Neuron (in vitro differentiated cells): ENCODE data around the gene GEMIN4.
"Not testable (repeated sequence)": the region's sequence is repeated elsewhere in the genome, so short reads cannot be mapped to it uniquely, and the experiment has no call there.

Experiments
- H2AFZ ChIP-seq: one replicate; pipeline ENCODE4 v1.6.1; 2013; ENCODE audit warnings: low read depth, mild to moderate bottlenecking, inconsistent platforms, low read length, moderate library complexity
- H3K27me3 ChIP-seq: one replicate; pipeline ENCODE4 v1.6.1; 2013; ENCODE audit warnings: low read length; ENCODE audit not compliant: insufficient read depth
- H3K36me3 ChIP-seq: one replicate; pipeline ENCODE4 v1.6.1; 2013; ENCODE audit warnings: low read length; ENCODE audit not compliant: insufficient read depth
- H3K4me1 ChIP-seq: one replicate; pipeline ENCODE4 v1.6.1; 2013; ENCODE audit warnings: low read length; ENCODE audit not compliant: insufficient read depth
- H3K4me3 ChIP-seq: 2 replicates; pipeline ENCODE4 v1.5.1; 2013; ENCODE audit warnings: mild to moderate bottlenecking, low read length, moderate library complexity
- H3K9me3 ChIP-seq: one replicate; pipeline ENCODE4 v1.6.1; 2013; ENCODE audit warnings: low read length

The GEMIN4 gene

DNA sequence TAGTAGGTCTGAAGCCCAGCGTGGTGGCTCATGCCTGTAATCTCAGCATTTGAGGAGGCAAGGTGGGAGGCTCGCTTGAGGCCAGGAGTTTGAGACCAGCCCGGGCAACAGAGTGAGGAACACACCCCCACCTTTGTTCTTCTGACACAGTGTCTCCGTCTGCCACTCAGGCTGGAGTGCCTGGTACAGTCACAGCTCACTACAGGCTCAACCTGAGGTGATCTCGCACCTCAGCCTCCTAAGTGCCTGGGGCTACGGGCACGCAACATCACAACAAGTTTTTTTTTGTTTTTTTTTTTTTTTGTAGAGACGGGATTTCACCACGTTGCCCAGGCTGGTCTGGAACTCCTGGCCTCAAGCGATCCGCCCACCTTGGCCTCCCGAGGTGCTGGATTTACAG lies 26.3 kb downstream of the GEMIN4 start:
- Histone ChIP-seq H3K9me3 (peaks cover 2% of the 10 kb centered on the region), H3K36me3 (peaks cover 3% of the 10 kb centered on the region), H3K4me3 (no peak overlapping the region), H3K27me3 (no peaks in the 10 kb centered on the region), H2AFZ (no peak overlapping the region), H3K4me1 (peaks cover 4% of the 10 kb centered on the region)

DNA sequence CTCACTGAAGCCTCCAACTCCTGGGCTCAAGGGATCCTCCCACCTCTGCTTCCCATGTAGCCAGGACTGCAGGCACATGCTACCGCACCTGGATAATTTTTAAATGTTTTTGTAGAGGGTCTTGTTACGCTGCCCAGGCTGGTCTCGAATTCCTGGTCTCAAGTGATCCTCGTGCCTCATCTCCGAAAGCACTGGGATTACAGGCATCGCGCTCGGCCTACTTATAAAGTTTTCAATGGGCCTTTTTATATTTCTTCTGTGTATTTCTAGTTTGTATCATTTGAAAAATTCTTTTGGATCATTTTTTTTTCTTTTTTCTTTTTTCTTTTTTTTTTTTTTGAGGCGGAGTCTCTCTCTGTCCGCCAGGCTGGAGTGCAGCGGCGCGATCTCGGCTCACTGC lies 27.0 kb downstream of the GEMIN4 start:
- Histone ChIP-seq H3K4me3 (no peak overlapping the region), H3K4me1 (peaks cover 4% of the 10 kb centered on the region), H3K27me3 (no peaks in the 10 kb centered on the region), H2AFZ (no peak overlapping the region), H3K36me3 (peaks cover 3% of the 10 kb centered on the region), H3K9me3 (peaks cover 2% of the 10 kb centered on the region)

DNA sequence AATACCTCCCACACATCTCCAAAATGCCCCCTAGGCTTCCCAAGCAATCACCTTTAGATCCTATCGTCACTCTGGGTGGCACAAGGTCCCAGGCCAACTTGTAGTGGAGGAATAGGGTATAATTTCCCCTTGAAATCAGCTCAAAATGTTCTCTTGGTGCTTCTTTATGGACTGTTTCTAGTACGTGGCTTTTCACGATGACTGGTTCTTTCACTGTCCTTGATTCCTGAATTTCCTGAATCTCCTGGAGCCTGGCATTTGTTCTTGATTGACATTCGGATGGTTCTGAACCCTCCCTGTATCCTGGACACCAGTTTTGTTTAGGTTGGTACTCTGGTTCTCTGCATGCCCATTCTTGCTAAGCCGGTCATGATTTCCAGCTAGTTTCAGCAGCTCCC lies 30.5 kb downstream of the GEMIN4 start:
- Histone ChIP-seq H3K27me3 (no peaks in the 10 kb centered on the region), H2AFZ (no peak overlapping the region), H3K36me3 (no peaks in the 10 kb centered on the region), H3K4me3 (no peak overlapping the region), H3K4me1 (no peaks in the 10 kb centered on the region), H3K9me3 (no peaks in the 10 kb centered on the region)

DNA sequence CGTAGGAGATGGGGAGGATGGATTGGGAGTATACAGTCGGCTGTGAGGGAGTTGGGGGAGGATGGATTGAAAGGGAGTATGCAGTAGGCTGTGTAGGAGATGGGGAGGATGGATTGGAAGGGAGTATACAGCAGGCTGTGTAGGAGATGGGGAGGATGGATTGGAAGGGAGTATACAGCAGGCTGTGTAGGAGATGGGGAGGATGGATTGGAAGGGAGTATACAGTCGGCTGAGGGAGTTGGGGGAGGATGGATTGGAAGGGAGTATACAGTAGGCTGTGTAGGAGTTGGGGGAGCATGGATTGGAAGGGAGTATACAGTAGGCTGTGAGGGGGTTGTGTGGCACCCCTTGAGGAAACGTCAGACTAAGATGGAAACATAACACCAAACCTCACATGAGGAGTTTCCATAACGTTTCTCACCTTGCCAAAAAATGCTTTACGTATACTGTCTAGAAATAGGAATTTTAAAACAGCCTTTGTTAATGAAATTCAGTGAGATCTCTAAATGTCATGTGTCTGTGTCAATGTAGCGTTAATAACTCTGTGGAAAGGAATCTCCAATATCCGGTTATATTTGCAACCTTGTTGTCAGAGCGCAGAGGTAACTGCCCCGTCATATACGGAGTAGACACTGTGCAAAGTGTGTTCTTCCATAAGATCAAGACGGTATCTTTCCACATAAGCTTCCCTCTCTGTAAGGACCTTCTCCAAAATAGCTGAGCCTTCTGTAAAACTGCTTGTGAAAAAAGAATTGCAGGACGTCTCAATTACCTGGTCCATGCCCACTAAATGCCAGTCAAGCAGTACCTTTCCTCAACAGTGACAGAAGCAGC lies 31.1 kb downstream of the GEMIN4 start:
- H3K4me1 ChIP-seq = peaks cover 4% of the 10 kb centered on the region
- no peak overlapping the region for H2AFZ ChIP-seq
- no peaks in the 10 kb centered on the region for H3K27me3 ChIP-seq
- no peaks in the 10 kb centered on the region for H3K9me3 ChIP-seq
- no peaks in the 10 kb centered on the region for H3K36me3 ChIP-seq
- no peak overlapping the region for H3K4me3 ChIP-seq

DNA sequence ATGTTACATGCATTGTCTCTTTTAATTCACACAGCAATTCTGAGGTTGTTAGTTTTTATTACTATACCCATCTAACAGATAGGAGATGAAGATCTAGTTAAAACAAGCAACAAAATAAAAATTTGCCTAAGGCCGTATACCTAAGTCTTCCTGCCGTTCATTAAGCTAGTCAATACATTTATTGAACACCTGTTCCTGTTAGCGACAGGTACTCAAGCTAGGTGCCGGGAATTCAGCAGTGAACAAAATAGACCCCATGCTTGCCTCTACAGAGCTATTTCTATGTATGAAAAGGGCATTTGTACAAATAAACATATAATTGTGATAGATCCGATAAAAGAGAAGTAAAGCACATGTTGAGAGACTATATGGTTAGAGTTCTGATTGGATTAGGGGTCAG lies 34.0 kb downstream of the GEMIN4 start:
- Histone ChIP-seq H3K27me3 (no peaks in the 10 kb centered on the region), H3K4me1 (peaks cover 12% of the 10 kb centered on the region), H2AFZ (no peak overlapping the region), H3K9me3 (no peaks in the 10 kb centered on the region), H3K36me3 (no peaks in the 10 kb centered on the region), H3K4me3 (no peak overlapping the region)

DNA sequence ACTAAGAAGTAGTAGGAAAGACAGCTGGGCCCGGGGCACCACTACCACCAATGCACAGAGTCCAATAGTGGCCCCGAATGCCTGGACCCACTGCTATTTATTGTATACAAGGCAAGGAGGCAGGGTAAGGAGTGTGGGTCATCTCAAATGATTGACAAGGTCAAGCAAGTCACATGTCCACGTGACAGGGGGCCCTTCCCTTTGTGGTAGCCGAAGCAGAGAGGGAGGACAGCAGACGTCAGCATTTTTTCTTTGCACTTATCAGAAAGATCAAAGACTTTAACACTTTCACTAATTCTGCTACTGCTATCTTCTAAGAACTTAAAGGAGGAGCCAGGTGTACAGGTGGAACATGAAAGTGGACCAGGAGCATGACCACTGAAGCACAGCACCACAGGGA lies 43.9 kb downstream of the GEMIN4 start:
- no peaks in the 10 kb centered on the region for H3K9me3 ChIP-seq
- no peak overlapping the region for H2AFZ ChIP-seq
- peaks cover 10% of the 10 kb centered on the region for H3K4me1 ChIP-seq
- no peak overlapping the region for H3K4me3 ChIP-seq
- H3K36me3 ChIP-seq = peaks cover 34% of the 10 kb centered on the region
- H3K27me3 ChIP-seq = no peaks in the 10 kb centered on the region

DNA sequence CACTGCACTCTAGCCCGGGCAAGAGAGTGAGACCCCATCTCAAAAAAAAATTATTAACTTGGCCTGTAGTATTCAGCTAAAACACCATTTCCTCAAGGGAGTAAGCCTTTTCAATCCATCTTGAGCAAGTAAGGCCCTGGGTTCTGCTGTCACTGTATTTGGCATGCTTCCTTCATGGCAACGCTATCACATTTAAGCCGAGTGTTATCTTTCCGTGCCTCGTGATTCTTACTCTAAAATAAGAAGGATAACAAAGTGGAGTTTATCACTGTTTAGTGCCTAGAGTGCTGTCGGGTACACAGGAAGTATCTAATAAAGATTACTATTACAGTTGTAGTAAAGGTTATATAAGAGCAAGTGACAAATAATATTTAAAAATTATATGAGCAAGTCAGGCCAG lies 46.2 kb downstream of the GEMIN4 start:
- Histone ChIP-seq H3K36me3 (peaks cover 33% of the 10 kb centered on the region), H3K27me3 (no peaks in the 10 kb centered on the region), H3K4me3 (no peak overlapping the region), H3K9me3 (no peaks in the 10 kb centered on the region), H2AFZ (no peak overlapping the region), H3K4me1 (peaks cover 10% of the 10 kb centered on the region)

DNA sequence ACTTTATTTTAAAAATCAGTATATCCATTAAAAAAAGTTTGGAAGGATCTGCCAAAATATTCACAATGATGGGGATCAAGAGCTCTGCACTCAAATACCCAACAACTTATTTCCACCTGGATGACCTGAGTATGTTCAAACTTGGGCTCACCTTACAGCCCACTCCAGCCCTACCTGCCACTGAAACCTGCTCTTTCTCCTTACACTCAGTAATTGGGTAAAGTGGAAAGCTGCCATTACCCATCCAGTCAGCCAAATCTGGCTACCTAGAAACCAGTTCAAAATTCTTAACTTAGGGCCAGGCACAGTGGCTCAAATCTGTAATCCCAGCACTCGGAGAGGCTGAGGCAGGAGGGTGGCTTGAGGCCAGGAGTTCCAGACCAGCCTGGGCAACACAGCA lies 47.1 kb downstream of the GEMIN4 start:
- H3K9me3 ChIP-seq = no peaks in the 10 kb centered on the region
- no peak overlapping the region for H2AFZ ChIP-seq
- H3K4me1 ChIP-seq = peaks cover 10% of the 10 kb centered on the region
- H3K27me3 ChIP-seq = no peaks in the 10 kb centered on the region
- H3K4me3 ChIP-seq = no peak overlapping the region
- peaks cover 27% of the 10 kb centered on the region for H3K36me3 ChIP-seq

DNA sequence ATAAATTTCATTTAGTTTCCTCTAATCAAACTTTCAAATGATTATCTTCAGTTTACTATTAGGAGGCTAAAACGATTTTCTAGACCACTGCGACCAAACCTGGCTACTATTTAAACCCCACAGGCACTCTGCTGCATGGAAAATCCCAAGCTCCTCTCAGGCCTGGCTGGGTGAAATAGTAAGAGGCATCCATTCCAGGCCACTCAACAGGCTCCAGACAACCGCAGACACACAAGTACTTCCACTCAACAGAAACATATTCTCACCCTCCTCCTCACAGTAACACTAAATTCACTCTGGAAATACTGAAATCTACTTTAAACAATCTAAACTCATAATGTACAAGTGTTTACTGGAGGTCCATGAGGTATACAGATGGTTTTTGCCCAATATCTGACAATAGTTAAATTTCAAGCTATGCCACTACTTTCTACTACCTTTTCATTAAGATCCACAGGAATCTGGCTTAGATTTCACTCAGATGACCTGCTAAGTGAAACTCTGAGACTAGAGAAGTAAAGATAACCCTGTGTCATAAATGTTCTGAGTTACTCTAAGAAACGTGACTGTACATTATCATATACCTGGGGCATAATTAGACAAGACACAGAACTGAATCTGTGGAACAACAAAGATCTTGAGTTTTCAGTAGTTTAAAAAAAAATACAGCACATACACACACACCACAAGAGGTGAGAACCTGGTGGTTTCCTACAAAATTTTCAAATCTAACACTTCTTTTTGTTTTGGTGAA lies 47.8 kb downstream of the GEMIN4 start:
- H3K4me1 ChIP-seq = peaks cover 10% of the 10 kb centered on the region
- H3K27me3 ChIP-seq = no peaks in the 10 kb centered on the region
- peaks cover 20% of the 10 kb centered on the region for H3K36me3 ChIP-seq
- no peak overlapping the region for H3K4me3 ChIP-seq
- H3K9me3 ChIP-seq = no peaks in the 10 kb centered on the region
- no peak overlapping the region for H2AFZ ChIP-seq

DNA sequence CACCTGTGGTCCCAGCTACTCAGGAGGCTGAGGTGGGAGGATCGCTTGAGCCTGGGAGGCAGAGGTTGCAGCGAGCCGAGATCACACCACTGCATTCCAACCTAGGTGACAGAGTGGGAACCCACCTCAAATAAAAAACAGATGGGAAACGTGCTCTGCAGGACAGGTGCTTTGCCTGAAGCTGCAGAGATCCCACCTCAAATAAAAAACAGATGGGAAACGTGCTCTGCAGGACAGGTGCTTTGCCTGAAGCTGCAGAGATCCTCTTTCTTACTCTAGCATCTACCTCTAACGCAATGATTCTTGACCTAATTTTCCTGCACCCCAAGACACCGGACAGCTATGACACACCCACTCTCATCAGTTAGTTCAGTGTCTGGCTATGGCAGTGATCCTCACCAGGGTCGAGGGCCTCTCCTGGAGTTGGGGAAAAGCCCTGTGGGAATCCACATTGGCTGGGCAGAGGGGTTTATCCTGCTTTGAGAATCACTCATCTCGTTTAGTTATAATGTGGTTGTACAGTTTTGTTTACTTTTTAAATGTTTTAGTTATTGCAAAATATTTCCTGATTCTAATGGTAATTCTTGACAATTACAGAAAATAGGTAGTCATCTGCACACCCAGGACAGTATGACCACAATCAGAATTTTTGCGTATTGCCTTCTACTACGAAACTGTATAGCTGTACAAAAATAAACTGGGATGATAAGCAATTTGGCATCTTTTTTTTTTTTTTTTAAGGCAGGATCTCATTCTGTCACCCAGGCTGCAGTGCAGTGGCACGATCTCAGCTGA lies 48.8 kb downstream of the GEMIN4 start:
- H3K27me3 ChIP-seq = no peaks in the 10 kb centered on the region
- H3K4me3 ChIP-seq = no peak overlapping the region
- no peaks in the 10 kb centered on the region for H3K9me3 ChIP-seq
- peaks cover 13% of the 10 kb centered on the region for H3K36me3 ChIP-seq
- no peak overlapping the region for H2AFZ ChIP-seq
- peaks cover 7% of the 10 kb centered on the region for H3K4me1 ChIP-seq

DNA sequence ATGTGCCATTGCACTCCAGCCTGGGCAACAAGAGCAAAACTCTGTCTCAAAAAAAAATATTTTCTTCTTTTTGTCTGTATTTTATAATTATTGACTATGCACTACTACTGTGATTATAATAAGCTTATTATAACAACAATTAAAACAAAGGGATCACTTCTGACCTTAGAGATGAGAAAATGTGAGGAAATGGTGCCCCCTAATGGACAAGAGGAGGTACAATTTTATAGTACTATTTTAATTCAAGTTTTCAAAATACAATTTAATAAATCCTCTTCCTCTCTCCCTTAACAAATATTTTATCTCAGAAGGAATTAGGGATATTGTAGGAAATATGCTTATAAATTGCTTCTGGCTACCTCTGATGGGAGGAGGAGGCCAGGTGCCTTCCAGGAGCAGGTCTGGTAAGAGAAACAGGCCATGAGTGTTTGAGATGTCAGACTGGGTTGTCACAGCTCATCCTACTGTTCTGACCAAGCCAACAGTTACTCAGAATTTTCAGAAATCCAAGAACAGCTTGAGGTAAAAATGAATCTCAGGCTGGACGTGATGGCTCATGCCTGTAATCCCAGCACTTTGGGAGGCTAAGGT lies 51.5 kb downstream of the GEMIN4 start:
- no peaks in the 10 kb centered on the region for H3K9me3 ChIP-seq
- no peak overlapping the region for H2AFZ ChIP-seq
- no peak overlapping the region for H3K4me3 ChIP-seq
- H3K36me3 ChIP-seq = peaks cover 26% of the 10 kb centered on the region
- H3K4me1 ChIP-seq = no peaks in the 10 kb centered on the region
- H3K27me3 ChIP-seq = no peaks in the 10 kb centered on the region

DNA sequence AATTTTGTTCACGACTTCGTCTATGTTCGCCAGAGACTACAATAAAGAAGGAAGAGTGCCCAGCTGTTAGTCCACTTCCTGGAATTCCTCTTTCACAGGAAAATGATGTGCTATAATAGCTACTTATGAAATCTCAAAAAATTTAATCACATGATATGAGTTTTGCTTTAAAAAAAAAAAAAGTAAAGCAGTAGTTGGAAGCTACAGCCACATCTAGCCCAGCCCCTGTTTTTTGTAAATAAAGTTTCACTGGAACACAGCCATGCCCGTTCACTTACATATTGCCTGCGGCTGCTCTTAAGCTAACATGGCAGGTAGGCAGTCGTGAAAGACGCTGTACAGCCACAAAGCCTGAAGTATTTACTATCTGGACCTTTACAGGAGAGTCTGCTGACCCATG lies 52.7 kb downstream of the GEMIN4 start:
- H3K36me3 ChIP-seq = peaks cover 35% of the 10 kb centered on the region

DNA sequence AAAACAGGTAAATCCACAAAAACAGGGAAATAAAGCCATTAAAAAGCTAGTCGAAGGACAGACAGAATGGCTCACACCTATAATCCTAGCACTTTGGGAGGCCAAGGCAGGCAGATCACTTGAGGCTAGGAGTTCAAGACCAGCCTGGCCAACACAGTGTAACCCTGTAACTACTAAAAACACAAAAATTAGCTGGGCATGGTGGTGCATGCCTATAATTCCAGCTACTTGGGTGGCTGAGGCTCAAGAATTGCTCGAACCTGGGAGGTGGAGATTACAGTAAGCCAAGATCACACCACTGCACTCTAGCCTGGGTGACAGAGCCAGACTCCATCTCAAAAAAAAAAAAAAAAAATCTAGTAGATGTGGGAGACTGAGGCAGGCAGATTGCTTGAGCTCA lies 54.0 kb downstream of the GEMIN4 start:
- not testable (repeated sequence) for H3K4me1 ChIP-seq, H2AFZ ChIP-seq, H3K4me3 ChIP-seq, H3K27me3 ChIP-seq, H3K9me3 ChIP-seq
- H3K36me3 ChIP-seq = peaks cover 43% of the 10 kb centered on the region

More for the DNA sequence above, 52.7 kb downstream of the GEMIN4 start:
- Histone ChIP-seq H3K9me3 (no peaks in the 10 kb centered on the region), H3K27me3 (no peaks in the 10 kb centered on the region), H3K4me1 (no peaks in the 10 kb centered on the region), H3K4me3 (no peak overlapping the region), H2AFZ (no peak overlapping the region)
